Limb (tissue), 2 donors: Measurements from ENCODE around the gene PPP1R9A.
A peak's percentile ranks its signal among the peaks of the same experiment; 100 is the strongest.

ENCODE experiments used
- DNase-seq, 2 donors: peaks; one replicate each; pipeline ENCODE4 v3.0.0-alpha.2; 2016; ENCODE audit errors: extremely low spot score in 2 of 2

Gene PPP1R9A

DNA sequence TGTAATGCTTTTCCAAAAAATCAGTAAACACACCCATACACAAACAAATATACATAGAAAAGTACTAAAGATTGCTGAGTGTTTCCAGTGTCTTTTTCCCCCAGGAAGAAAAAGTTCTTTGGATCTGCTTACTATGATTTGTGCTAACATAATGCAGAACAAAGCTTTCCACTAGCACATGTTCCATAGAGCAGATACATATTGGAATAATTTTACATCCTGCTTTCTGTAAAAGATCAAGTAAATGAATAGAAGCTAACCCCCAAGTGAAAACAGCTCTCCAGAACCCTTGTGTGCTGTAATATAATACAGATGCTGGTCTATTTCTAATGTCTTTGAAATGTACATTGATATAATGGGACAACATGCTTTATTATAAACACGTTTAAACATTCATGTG is 291.5 kb downstream of the PPP1R9A start:
- DNase-seq: peak in 1 of 2 donors; percentile 84

DNA sequence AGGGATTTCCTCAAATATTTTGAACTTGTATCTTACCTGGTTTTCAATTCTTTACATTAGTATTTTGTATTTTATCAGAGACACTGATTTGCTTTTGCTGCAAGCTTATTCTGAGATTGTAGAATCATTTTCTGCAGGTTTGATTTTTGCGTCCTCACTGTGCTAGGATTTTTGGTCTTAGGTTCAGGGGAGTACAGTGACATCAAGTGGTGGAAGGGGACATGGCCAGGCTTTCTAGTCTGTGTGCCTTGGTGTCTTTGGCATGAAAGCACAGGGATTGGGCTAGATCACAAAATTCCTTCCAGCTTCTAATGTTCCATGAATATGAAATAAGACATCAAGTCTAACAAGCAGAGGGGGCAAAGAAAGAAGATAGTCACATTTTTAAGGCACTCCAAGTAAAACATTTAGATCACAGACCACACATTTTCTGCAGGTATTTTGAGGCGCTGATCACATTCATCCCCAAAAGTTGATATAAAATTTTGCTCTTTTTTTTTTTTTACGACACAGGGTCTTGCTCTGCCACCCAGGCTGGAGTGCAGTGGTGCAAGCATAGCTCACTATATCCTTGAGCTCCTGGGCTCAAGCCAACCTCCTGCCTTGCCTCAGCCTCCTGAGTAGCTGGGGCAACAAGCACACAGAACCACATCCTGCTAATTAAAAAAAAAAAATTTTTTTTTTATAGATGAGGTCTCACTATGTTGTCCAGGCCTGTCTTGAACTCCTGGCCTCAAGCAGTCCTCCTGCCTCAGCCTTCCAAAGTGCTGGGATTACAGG is 292.6 kb downstream of the PPP1R9A start:
- DNase-seq: peak; percentile 59 to 89

DNA sequence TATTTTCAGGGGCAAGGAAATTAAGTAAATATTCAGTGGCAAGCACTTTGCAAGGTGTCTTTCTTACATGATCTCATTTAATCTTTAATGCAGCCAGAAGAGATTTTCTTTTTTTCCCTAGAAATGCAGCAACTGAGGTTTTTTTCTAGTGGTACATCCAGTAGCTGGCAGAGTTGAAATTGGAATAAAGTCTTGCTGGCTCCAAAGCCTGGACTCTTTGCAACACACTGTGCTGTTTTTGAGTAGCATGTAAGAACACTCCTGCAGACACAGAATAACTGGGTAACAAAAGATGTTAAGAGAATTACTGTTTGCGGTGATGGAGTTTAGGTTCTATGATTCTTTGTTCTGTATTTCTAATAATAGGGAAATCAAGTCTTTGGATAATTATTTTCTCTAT is 293.3 kb downstream of the PPP1R9A start:
- no peak for DNase-seq

DNA sequence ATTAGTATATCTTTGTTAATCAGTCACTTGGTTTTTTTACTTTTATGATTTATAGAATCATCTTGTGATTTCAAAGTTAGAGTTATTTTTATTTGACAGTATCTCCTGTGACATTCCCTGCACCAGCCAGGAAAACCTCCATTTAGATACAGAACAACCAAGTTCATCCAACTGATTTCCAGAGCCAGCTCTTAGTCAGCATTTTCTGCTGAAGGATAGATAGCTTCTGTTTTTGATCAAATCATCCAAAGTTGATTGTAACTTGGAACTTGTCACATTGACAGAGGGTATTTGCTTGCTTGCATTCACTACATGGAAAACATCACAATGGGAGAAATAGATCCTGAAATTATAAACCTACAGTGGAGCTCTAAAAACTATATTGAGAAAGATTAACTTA is 294.3 kb downstream of the PPP1R9A start:
- DNase-seq: no peak

DNA sequence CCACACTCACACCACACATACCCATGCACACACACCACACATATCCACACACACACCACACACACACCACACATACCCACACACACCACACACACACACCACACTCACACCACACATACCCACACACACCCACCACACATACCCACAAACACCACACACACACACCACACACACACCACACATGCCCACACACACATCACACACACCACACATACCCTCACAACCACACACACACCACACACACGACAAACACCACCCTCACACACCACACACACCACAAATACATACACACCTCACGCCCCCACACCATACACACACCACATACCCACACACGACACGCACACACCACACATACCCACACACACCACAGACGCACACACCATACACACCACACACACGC is 297.2 kb downstream of the PPP1R9A start:
- no peak for DNase-seq

DNA sequence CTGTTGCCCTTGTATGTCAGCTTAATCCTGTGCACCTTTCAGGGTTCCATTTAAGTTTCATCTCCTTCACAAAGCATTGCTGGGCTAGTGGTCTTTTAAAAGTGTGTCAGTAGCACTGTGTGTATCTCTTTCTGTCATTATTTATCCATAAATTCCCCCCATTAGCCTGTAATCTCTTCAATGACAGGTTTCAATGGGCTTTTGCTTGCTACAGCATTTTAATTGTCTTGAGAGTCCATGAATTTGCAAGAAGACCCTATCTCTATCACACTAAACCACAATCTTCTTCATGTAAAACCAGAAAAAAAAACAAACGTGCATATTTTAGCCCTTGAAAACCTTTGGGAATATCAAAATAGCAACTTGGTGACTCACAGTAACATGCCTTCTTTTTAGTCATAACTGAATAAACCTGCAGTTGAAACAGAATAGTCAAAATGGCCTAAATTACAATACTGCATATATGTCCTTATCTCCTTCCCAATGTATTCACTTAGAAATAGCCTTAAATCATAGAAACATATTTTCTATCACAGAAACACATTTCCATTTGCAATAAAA is 298.4 kb downstream of the PPP1R9A start:
- DNase-seq: no peak

DNA sequence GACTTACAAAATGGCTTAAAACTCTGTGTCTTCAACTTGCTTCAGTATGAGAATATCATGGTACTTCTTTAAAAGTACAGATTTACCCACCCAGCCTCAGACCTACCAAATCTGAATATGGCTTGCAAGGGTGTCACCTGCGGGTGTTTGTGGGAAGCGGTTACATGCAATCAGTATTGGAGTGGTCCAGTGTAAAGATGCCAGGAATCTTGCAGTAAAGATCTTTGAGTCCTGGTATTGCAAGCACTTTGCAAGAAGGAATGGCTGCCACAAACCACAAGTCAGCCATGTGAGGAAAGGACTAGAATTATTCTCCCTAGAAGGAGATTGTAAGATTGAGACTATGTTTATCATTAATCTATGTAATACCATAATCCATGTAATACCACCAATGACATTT is 301.9 kb downstream of the PPP1R9A start:
- no peak for DNase-seq

DNA sequence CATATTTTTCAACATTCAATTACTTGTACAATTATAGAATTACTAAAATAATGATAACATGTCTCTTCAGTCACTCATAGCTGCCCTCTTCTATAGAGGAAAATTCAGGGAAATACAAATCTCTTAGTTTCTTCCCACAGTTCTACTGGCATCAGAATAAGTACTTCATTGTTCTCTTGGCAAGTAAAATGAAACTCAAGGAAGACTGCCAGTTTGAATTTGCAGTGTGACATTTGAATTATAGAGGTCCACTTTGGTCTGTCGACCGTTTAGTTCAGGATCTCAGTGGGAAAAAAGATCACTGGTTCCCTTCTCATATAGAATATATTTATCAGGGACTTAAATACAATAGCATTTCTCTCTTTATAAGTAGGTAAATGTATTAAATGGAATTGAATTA is 302.4 kb downstream of the PPP1R9A start:
- DNase-seq: peak in 1 of 2 donors; percentile 72

DNA sequence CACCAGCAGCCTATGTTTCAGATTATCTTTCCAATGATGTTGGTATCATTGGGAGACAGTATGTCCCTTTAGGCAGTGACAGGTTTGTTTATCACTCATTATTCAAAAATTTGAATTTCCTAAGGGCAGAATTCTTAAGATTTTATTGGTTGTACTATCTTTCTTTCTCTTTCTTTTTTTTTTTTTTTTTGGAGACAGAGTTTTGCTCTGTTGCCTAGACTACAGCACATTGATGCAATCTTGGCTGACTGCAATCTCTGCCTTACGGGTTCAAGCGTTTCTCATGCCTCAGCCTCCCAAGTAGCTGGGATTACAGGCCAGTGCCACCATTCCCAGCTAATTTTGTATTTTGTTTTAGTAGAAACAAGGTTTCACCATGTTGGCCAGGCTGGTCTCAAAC is 305.8 kb downstream of the PPP1R9A start:
- DNase-seq: no peak

DNA sequence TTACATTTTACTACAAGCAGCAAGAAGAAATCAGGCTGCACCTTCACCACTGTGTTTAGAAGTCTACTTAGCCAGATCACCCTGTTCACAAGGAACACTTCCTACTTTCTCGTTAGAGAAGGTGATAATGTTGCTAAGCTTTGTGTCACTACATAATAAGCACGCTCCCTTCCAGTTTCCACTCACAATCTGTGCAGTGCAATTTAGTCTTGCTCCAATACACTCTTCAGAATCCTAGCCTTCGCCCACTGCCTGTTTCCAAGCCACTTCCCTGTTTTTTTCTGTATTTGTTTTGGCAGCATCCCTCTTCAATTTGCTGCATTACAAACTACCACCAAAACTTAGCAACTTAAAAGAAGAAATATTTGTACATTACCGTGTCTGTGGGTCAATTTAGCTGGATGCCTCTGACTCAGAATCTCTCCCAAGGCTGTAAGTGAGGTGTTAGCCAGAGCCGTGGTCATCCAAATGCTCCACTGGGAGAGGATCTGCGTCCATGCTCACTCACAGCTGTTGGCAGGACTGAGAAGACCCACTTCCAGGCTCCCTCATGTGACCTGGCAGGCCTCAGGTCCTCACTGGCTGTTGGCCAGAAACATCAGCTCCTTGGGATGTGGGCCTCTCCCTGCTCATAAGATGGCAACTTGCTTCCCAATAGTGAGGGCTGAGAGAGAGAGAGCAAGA is 306.6 kb downstream of the PPP1R9A start:
- peak; percentile 32 to 51 for DNase-seq

DNA sequence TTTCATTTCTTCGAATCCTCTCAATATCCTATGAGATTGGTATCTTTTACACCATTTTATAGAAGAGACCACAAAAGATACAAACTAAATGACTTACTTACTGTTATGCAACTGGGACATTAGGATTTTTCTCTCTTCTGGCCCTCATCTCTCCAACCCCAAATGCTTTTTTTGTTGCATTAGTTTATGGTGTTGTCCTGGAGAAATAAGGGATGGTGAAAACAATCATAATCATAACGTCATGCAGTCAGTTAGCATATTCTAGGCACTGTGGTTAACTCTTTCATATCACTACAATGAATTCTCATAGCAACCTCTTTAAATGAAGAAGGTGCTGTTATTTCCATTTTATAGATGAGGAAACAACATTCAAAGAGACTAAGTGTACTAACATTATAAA is 312.3 kb downstream of the PPP1R9A start:
- no peak for DNase-seq

DNA sequence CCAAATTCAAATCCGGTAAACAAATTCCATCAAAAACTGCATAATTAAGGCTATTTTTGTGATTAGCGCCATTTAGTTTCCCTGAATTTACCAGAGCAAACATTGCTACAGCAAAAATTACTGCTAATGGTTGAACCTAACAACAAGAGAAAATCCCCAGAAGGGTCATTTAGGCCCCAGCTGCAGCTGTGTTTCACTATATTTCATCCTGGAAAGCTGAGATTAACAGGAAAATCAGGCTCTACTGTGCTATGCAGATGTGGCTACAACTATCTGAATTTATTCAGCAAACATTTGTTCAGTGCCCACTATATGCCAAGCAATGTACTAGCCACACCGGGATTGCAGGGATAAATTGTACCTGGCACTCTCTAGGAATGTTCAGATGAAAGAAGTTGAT is 312.9 kb downstream of the PPP1R9A start:
- DNase-seq: peak in 1 of 2 donors; percentile 46

DNA sequence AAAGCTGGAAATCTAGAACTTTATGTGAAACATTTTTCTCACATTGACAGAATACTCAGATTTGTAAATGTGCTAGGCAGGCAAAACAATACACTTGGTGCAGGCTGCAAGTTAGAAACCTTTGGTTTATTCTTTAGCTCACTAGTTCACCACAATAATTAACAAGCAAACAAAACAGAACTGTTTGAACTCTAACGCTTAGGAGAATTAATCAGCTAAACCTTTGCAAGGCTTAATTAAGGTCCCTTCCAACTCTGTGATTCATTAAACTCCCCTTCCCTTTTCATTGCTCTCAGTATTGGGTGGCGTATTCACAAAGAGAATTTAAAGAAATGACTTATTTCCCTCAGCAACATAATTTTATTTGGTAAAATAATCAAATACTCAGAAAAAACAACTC is 317.9 kb downstream of the PPP1R9A start:
- no peak for DNase-seq

DNA sequence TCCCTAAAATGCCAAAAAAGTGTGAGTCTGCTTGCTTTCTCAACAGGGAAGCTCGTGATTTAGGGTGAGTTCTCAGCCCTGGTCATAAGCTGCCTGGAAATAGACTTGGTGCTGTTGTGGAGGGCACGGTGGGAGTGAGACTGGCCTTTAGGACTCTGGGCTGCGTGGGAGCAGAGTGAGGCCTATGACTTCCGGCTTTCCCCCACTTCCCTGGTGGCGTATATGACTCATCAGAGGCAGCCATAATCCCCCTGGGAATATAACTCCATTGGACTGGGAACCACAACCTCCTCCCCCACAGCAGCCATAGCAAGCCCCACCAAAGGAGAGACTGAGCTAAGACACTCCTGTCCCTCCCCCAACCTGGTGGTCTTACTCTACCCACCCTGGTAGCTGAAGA is 321.9 kb downstream of the PPP1R9A start:
- no peak for DNase-seq

DNA sequence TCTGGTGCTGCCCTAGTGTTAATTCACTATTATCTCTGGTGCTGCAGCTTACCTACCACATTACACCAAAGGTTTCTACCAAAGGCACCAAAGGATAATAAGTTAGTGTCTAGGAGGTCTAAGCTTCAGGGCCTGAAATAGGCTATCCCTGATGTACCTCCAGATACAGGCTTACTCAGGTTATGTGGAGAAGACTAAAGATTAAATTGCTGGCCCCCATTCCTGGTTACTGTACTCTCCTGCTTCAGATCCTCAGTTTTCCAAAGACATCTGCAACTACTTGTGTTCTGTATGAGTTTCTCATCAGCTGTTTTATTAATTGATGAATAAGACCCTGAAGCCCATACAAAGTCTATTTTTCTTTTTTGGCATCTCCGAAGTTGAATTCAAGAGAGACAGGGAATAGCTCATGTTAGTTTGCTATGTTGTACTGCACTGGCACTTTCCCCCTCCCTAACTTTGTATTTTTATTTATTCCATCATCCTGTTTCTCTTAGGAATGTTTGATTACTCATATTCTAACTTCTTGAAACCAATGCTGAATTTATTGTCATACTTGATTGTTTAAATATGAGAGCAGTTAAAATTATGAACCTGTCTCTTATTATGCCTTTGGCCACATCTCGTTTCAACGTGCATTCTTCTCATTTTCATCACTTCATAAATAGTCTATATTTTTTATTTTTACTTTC is 331.0 kb downstream of the PPP1R9A start:
- DNase-seq: peak in 1 of 2 donors; percentile 18

DNA sequence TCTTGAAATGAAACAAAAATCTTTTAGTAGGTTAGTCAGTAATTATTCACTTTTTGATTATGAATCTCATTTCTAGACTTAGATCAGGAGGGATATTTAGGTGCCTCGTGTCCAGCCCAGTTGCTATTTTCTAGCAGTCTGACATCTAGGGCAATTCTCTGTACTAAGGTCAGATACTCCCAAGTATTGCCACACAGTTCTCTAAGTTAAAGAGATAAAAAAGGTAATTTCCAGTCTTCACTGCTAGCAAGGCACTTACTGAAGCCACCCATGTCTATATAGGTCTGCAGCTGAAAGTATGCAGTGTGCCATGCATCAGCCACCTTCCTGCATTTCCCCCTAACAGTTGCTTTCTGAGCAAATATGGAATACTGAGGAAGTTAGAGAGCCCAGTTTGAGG is 333.5 kb downstream of the PPP1R9A start:
- DNase-seq: no peak

DNA sequence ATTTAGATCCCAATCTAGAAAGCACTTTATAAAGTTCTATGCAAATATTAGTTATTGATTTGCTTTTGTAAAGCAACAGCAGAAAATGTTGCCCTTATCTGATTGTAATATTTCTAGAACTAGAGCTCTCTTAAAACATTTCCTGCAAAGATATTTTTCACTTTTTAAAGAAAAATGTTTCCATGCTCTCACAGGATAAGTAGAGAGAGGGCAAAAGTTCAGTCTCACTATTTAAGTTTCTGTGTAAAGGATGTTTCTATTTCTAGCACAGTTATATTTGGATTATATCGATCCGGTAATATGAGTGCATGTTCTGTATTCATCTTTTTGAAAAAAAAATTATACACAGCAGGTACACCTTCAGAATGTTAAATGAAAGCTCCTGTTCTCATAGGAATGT is 334.9 kb downstream of the PPP1R9A start:
- DNase-seq: peak in 1 of 2 donors; percentile 44

DNA sequence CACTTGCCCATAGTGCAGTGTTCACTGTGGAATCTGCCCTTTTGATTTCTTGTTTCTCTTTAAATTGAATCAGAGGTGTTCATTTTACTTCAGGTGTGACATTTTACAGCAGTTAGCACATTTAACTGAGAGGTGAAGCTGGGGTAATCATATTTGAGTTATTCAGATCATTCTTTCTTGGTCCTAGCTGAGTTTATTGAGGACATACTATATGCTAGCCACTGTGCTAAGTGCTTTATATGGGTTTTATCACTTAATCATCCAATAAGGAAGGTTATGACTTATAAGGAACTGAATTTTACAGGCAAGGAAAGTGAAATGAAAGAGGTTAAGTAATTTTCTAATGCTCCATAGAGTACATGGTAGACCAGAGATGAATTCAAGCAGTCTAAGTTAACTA is 337.2 kb downstream of the PPP1R9A start:
- DNase-seq: no peak

DNA sequence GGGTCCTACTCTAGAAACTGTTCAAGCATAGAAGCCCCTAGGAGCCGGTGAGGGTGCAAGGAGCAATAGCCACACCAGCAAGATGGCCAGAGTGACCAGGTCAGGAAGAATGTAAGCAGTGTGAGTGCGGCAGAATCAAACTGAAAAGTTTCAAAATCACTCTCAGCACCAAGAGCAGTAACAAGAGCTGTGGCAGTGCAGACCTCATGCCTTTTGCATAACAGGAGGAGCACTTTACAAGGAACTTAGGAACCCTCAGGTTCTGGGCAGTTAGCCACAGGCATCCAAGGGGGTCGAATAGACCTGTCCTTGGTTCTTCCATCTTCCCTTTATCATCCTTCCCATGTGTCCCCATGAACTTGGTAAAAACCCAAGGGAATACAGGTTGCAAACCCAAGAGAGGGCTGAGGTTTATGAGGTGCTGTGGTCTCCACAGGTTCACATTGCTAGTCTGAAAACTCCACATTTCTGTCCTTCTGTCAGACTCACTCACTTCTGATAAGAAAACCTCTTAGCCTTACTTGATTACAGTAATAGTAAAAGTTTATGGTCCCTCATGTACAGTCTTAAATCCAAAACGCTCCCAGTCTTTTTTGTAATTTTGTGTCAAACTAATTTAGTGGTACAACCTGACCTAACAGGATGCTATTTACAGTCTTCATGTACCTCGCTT is 338.6 kb downstream of the PPP1R9A start:
- no peak for DNase-seq

DNA sequence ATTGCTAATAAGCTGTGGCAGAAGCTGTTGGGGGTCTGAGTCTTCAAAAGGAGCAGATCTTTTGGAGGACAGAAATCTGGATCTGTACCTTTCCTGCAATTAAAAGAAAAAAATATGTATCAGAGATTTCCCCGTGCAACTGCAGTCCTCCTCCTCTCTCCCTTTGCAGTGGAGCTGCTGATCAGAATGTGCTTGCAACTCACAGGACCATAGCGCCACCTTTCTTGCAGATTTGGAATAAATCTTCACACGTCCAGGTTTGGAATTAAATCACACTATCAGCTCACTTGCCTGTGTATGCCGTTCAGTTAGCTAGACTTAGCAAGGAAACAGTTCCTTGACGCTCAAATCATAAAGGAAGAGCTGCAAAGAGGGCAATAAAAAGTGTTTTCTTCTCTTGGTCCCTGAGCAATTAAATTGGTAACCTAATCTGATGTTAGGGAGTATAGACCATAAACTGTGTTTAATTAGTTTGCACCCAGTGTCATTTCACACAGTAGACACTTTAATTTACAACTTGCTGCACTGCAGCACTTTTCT is 339.5 kb downstream of the PPP1R9A start:
- DNase-seq: peak; percentile 54 to 87

DNA sequence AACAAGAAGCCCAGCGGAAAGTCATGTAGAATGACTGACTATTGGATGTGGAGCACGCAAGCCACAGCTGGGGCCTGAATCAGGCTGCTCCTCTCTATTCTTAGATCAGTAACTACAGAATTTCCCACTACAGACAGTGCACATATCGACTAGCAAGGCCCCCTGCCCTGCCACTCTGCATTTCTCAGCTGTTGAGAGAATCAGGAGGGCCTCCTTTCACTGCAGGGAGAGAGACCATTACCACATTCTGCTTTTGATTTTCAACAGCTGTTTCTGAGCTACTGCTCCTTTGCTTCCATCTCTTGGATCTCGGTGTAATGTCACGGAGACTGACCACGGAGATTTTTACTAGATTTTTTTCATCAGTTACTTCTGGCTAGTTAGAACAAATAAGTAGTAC is 343.2 kb downstream of the PPP1R9A start:
- DNase-seq: peak; percentile 37 to 67
